K562 (cell line): ENCODE measurements around the gene CHPF2. TPM values are rescaled to one million over a fixed set of nuclear protein-coding genes. Genes with fewer than 3 reads are reported as not detected.

Experiments
- ATAC-seq: fragments of 200-7000 bp; cut with Tn5 transposase; 3 replicates; pipeline ENCODE4 v1.9.1; 2020; ENCODE audit warnings: moderate library complexity
- BruUV-seq: library from RNA; stranded (reverse); fragments of 400-500 nt; replicated peaks from 2 replicates; lab custom pipeline; 2021; lab: Mats Ljungman, UMichigan
- CTCF ChIA-PET: fragments of 300-600 bp; formaldehyde crosslinking; extraction: SDS; loops from one replicate; lab custom pipeline; 2021; ENCODE audit warnings: low intra/inter-chr PET ratio; lab: Yijun Ruan, JAX
- POLR2A ChIA-PET: fragments of 300-600, 350-650 bp; sonication (Branson Sonifier 250); formaldehyde crosslinking; extraction: SDS; loops from one replicate; lab custom pipeline; 2021; ENCODE audit warnings: antibody characterized with exemption, inconsistent platforms; lab: Yijun Ruan, JAX
- DNase-seq, 4 experiments: peaks; one replicate each; pipeline versions ENCODE4 v3.0.0 to v3.0.0-alpha.2; 2011 to 2018; ENCODE audit warnings: low spot score in 3 of 4, mixed read lengths in 3 of 4; ENCODE audit errors: extremely low read depth in 1 of 4
- FAIRE-seq: peaks from 2 replicates; lab custom pipeline; 2011; peaks lifted over from hg19 to GRCh38; lab: Jason Lieb, UNC
- H2AFZ ChIP-seq: 2 replicates; pipeline ENCODE4 v1.6.0; 2011; ENCODE audit warnings: low read depth, low read length, control low read depth, inconsistent platforms
- H3K27ac ChIP-seq: fragments of 200-600 bp; 3 replicates; pipeline ENCODE4 v1.8.0; 2011; ENCODE audit warnings: low read depth, mild to moderate bottlenecking, control low read depth, inconsistent platforms, low read length, moderate library complexity, mixed read lengths; ENCODE audit errors: extremely low read depth
- H3K27me3 ChIP-seq, 2 experiments: fragments of 300-600 bp in 1 of 2; 2 replicates in 1 of 2; 3 replicates in 1 of 2; pipeline versions ENCODE4 v1.6.0 to v1.8.0; 2011; ENCODE audit warnings: inconsistent platforms in 2 of 2, low read length in 2 of 2, mild to moderate bottlenecking in 1 of 2, mixed read lengths in 1 of 2, moderate library complexity in 1 of 2; ENCODE audit not compliant: control insufficient read depth in 2 of 2, insufficient read depth in 2 of 2
- H3K36me3 ChIP-seq: fragments of 300-600 bp; 3 replicates; pipeline ENCODE4 v1.8.0; 2011; ENCODE audit warnings: mild to moderate bottlenecking, low read length, inconsistent platforms; ENCODE audit not compliant: control insufficient read depth, insufficient read depth
- H3K4me1 ChIP-seq, 2 experiments: fragments of 200-600 bp in 1 of 2; replicated peaks in 1 of 2; 2 replicates in 1 of 2; 3 replicates in 1 of 2; pipeline versions ENCODE4 v1.5.1 to v1.8.0; 2011; ENCODE audit warnings: inconsistent platforms in 2 of 2, low read length in 2 of 2, mild to moderate bottlenecking in 1 of 2, mixed read lengths in 1 of 2, moderate library complexity in 1 of 2; ENCODE audit not compliant: control insufficient read depth in 2 of 2, insufficient read depth in 2 of 2
- H3K4me2 ChIP-seq: 2 replicates; pipeline ENCODE4 v1.6.1; 2011; ENCODE audit warnings: low read length, control low read depth, inconsistent platforms, mixed read lengths; ENCODE audit not compliant: insufficient read depth
- H3K4me3 ChIP-seq: fragments of 200-600 bp; sonication (generic), shearing (Covaris generic); 2 replicates; pipeline ENCODE4 v1.5.1; 2016; ENCODE audit warnings: control low read depth, inconsistent platforms
- H3K79me2 ChIP-seq: fragments of 200-600 bp; 3 replicates; pipeline ENCODE4 v1.8.0; 2011; ENCODE audit warnings: low read length, inconsistent platforms; ENCODE audit not compliant: control insufficient read depth, insufficient read depth
- H3K9ac ChIP-seq, 2 experiments: 2 replicates each; pipeline versions ENCODE4 v1.6.0 to v1.6.1; 2011; ENCODE audit warnings: low read depth in 2 of 2, low read length in 2 of 2, control low read depth in 1 of 2, inconsistent platforms in 1 of 2, mild to moderate bottlenecking in 1 of 2, mixed read lengths in 1 of 2; ENCODE audit not compliant: insufficient read depth in 1 of 2
- H3K9me1 ChIP-seq: one replicate; pipeline ENCODE4 v1.6.0; 2011; ENCODE audit warnings: inconsistent platforms, mild to moderate bottlenecking, low read length, moderate library complexity; ENCODE audit not compliant: control insufficient read depth, insufficient read depth
- H3K9me3 ChIP-seq: replicated peaks from 2 replicates; pipeline ENCODE4 v1.5.1; 2011; ENCODE audit warnings: low read depth, low read length, inconsistent platforms; ENCODE audit not compliant: control insufficient read depth, insufficient read depth
- H4K20me1 ChIP-seq: replicated peaks from 2 replicates; pipeline ENCODE4 v1.6.1; 2011; ENCODE audit warnings: low read length, inconsistent platforms, mixed read lengths; ENCODE audit not compliant: control insufficient read depth, insufficient read depth
- GTF2F1 ChIP-seq: IDR thresholded peaks from 2 replicates; pipeline ENCODE4 v1.6.1; 2011; ENCODE audit warnings: low read depth, low read length, improper control_type of control experiment
- MBD1 ChIP-seq: fragments of 250-450 bp; sonication (Bioruptor Pico); IDR thresholded peaks from 2 replicates; pipeline ENCODE4 v1.8.0; 2022; ENCODE audit warnings: inconsistent platforms
- RREB1 ChIP-seq: fragments of 250-450 bp; sonication (Bioruptor Pico); IDR thresholded peaks from 2 replicates; pipeline ENCODE4 v1.4.0; 2020
- ZNF407 ChIP-seq: fragments of 450-650 bp; IDR thresholded peaks from 2 replicates; pipeline ENCODE4 v1.6.1; 2016; ENCODE audit warnings: low read depth
- WGBS: fragments of 100-300 bp; shearing (Covaris generic); methylation state at CpG from one replicate; pipeline ENCODE4 v1.1.6; 2016; ENCODE audit warnings: low coverage, mixed read lengths; ENCODE audit not compliant: insufficient coverage; ENCODE audit errors: missing lambda C conversion rate; 5-methylcytosine and 5-hydroxymethylcytosine counted together
- in situ Hi-C: fragments of 300-500 bp; cut with MboI; formaldehyde crosslinking; loops from 4 replicates; pipeline ENCODE4 v1.15.0; 2018; ENCODE audit warnings: inconsistent platforms, mixed read lengths
- intact Hi-C: fragments of 100-400 bp; cut with micrococcal nuclease; formaldehyde crosslinking; loops from 2 replicates; pipeline ENCODE4 v1.14.2; 2022
- polyA plus RNA-seq, 8 experiments: library from polyadenylated mRNA; depleted of rRNA in 4 of 8; stranded (reverse) in 5 of 8; unstranded in 3 of 8; fragments of >200 nt; fragmentation: Nextera tagmentation in 2 of 8; fragmentation: Illumina TruSeq in 1 of 8; extraction: Ambion mirVana in 2 of 8; extraction: Trizol in 1 of 8; gene quantifications; 2 replicates each; pipeline versions ENCODE4 v1.2.1 to v1.2.3, GENCODE V29; 2011 to 2014; ENCODE audit warnings: inconsistent platforms in 1 of 8, missing spikeins in 1 of 8
- total RNA-seq, 7 experiments: library from RNA; depleted of rRNA in 6 of 7; stranded (reverse); fragments of >200 nt in 6 of 7; fragmentation: Illumina TruSeq in 2 of 7; extraction: Trizol in 2 of 7; gene quantifications; 2 replicates each; pipeline versions ENCODE4 v1.2.1 to v1.2.3, GENCODE V29; 2011 to 2021; ENCODE audit warnings: low replicate concordance in 1 of 7

CHPF2 gene
- total and polyA plus RNA-seq, 9 of the 15 experiments (the other 6 are each of a cell fraction or from before 2014, with no cell fraction given) = 0.08 to 32.8 (median 10.5) TPM

GRCh38 chr7:151186640-151187408 lies 45.5 kb upstream of the CHPF2 start, which contains the start of gene ASB10:
TSS of gene ASB10 (minus strand) at chr7:151187250. CDS start at chr7:151187130, 120 bp downstream.
- Histone ChIP-seq H3K9ac (peak within 1 kb of the TSS in 1 of 2 experiments; percentile 15; a peak in 2 of 4 replicates), H3K4me2 (no peak within 1 kb of the TSS), H3K79me2 (no peaks in the 10 kb centered on the region), H3K27ac (no peak within 1 kb of the TSS), H3K9me3 (no peaks in the 10 kb centered on the region; the same call in 1 of the 2 replicates), H3K27me3 (peaks cover 58 to 64% of the 10 kb centered on the region in 2 experiments), H3K4me3 (no peak within 1 kb of the TSS), H3K36me3 (no peaks in the 10 kb centered on the region), H3K4me1 (peaks cover 0 to 19% of the 10 kb centered on the region in 2 experiments; a peak in 2 of 5 replicates), H4K20me1 (no peaks in the 10 kb centered on the region; the same call in 1 of the 2 replicates), H3K9me1 (no peaks in the 10 kb centered on the region), H2AFZ (no peak within 1 kb of the TSS)
- intact Hi-C loops = no loop called here
- FAIRE-seq (no peak), DNase-seq (no peak), ATAC-seq (peak; percentile 17)
- WGBS = 14% methylated on average over 22 of the region's 22 CpGs
- CTCF ChIA-PET = no interaction called here
- no TSS peak for BruUV-seq
- in situ Hi-C loops = no loop called here
- POLR2A ChIA-PET = interaction anchor here (1.0 to 1.2 kb wide), 4 partner anchors 9 to 41 kb away, joined by 3 to 6 read pairs (median 4); no protein-coding TSS in a partner anchor
- TF ChIP-seq GTF2F1 (no peak), RREB1 (CRISPR knock-in tag) (no peak), ZNF407 (no peak), MBD1 (CRISPR knock-in tag) (no peak)
